Thoracic aorta (tissue), 2 donors: ENCODE measurements around the gene TTC9B. TPM values are rescaled to one million over a fixed set of nuclear protein-coding genes. Genes with fewer than 3 reads are reported as not detected.

Experiments
- ATAC-seq: fragments of 150-250 bp; one replicate; pipeline ENCODE4 v1.8.0; 2017; ENCODE audit warnings: low read depth; ENCODE audit not compliant: insufficient number of reproducible peaks, low FRiP score
- DNase-seq: peaks from one replicate; pipeline ENCODE4 v3.0.0-alpha.2; 2020; ENCODE audit warnings: low spot score
- H3K27ac ChIP-seq, 2 donors: fragments of 200-600 bp; sonication (generic); 1 replicate in 1 of 2; 2 replicates in 1 of 2; pipeline ENCODE4 v1.5.1; 2016; ENCODE audit warnings: mild to moderate bottlenecking in 2 of 2, moderate library complexity in 2 of 2
- H3K27me3 ChIP-seq: fragments of 200-600 bp; sonication (generic); replicated peaks from 2 replicates; pipeline ENCODE4 v1.6.0; 2016; ENCODE audit warnings: mild to moderate bottlenecking; ENCODE audit not compliant: insufficient read depth
- H3K36me3 ChIP-seq: fragments of 200-600 bp; sonication (generic); one replicate; pipeline ENCODE4 v1.5.1; 2016
- H3K4me1 ChIP-seq, 2 donors: fragments of 200-600 bp; sonication (generic); 1 replicate in 1 of 2; 2 replicates in 1 of 2; pipeline versions ENCODE4 v1.5.1 to v1.6.0; 2016; ENCODE audit warnings: low read depth in 2 of 2, mild to moderate bottlenecking in 1 of 2; ENCODE audit not compliant: control insufficient read depth in 1 of 2
- H3K4me3 ChIP-seq: fragments of 200-600 bp; sonication (generic); 2 replicates; pipeline ENCODE4 v1.5.1; 2016; ENCODE audit warnings: mild to moderate bottlenecking
- H3K9me3 ChIP-seq: fragments of 200-600 bp; sonication (generic); 2 replicates; pipeline ENCODE4 v1.5.1; 2016
- total RNA-seq, 2 donors: library from RNA; depleted of rRNA; stranded (reverse); fragments of >200 nt; gene quantifications; one replicate each; pipeline versions ENCODE4 v1.1.0 to v1.2.3, GENCODE V29; 2016
- TF ChIP-seq, protein P1 (sequence below): fragments of 200-600 bp; sonication (generic); IDR thresholded peaks from one replicate; pipeline ENCODE4 v1.5.1; 2019; ENCODE audit warnings: antibody characterized with exemption

Gene TTC9B
- total RNA-seq, 2 donors from 2014 or later, result not detected

GRCh38 chr19:40191836-40192646, 26.1 kb downstream of the TTC9B start:
- peak overlapping the region; percentile 100 for H3K4me3 ChIP-seq
- H3K36me3 ChIP-seq, result no peaks in the 10 kb centered on the region
- ATAC-seq (no peak), DNase-seq (no peak)
- H3K27me3 ChIP-seq, result no peaks in the 10 kb centered on the region
- H3K27ac ChIP-seq, result peak overlapping the region in 1 of 2 donors; percentile 38
- TF ChIP-seq, protein P1, sequence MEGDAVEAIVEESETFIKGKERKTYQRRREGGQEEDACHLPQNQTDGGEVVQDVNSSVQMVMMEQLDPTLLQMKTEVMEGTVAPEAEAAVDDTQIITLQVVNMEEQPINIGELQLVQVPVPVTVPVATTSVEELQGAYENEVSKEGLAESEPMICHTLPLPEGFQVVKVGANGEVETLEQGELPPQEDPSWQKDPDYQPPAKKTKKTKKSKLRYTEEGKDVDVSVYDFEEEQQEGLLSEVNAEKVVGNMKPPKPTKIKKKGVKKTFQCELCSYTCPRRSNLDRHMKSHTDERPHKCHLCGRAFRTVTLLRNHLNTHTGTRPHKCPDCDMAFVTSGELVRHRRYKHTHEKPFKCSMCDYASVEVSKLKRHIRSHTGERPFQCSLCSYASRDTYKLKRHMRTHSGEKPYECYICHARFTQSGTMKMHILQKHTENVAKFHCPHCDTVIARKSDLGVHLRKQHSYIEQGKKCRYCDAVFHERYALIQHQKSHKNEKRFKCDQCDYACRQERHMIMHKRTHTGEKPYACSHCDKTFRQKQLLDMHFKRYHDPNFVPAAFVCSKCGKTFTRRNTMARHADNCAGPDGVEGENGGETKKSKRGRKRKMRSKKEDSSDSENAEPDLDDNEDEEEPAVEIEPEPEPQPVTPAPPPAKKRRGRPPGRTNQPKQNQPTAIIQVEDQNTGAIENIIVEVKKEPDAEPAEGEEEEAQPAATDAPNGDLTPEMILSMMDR, result no peak
- H3K9me3 ChIP-seq, result no peaks in the 10 kb centered on the region
- H3K4me1 ChIP-seq, result peaks cover 10 to 28% of the 10 kb centered on the region in 2 donors

DNA sequence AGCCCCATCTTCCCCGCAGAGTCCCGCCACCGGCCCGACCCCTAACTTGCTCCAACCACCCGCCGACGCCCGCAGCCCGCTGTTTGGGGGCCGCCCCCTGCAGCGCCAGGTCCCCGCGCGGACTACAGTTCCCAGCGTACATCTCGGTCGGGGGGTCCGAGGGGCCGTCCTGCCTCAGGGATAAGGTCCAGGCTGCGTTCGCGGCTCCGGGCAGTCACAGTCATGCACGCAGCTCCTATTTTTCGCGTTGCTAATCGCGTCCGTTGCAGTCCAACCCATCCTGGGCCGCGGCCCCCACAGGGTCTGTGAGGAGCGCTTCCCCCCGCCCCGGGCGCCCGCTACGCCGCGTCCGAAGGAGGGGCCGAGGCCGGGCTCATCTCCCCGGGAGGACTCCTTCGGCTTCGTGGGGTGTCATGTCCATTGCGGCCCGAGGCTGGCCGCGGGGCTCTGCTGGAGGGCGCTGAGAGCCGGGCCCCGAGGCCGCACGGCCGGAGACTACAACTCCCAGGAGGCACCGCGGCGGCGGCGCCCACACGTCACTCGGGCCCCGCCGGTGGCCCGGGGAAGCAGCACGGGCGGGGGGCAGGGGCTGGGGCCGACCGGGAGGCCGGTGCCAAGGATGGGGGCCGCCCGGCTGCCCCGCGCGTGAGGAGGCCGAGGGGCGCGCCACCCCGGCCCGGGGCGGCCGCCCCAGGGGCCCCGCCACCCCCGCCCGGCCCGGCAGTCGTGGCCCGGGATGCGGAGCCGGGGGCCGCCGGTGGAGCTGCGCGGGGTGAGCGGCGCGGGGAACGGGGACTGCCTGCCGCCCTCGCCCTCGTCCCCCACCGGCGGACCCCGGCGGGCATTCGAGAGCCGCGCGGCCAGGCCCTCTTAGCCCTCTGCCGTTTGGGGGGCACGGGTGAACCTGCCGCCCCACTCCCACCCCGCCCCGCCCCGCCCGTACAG, 27.0 kb downstream of the TTC9B start, which contains the start of gene MAP3K10:
Gene MAP3K10 (plus strand): TSS at position 536 of the 945 bp plus-strand sequence. CDS start 606 bp downstream, outside the sequence.
- TF ChIP-seq, protein P1, result no peak
- DNase-seq (peak; percentile 33), ATAC-seq (peak; percentile 66)
- Histone ChIP-seq H3K27ac (peak within 1 kb of the TSS; percentile 99 to 100), H3K9me3 (no peaks in the 10 kb centered on the region), H3K4me1 (peaks cover 10 to 28% of the 10 kb centered on the region in 2 donors), H3K36me3 (no peaks in the 10 kb centered on the region), H3K4me3 (peak within 1 kb of the TSS; percentile 100), H3K27me3 (no peaks in the 10 kb centered on the region)

- Histone ChIP-seq H3K27ac (no peak overlapping the region), H3K9me3 (no peaks in the 10 kb centered on the region)
- TF ChIP-seq, protein P1, result no peak
Measured at GRCh38 chr19:40184273-40184672, 33.9 kb downstream of the TTC9B start.

DNA sequence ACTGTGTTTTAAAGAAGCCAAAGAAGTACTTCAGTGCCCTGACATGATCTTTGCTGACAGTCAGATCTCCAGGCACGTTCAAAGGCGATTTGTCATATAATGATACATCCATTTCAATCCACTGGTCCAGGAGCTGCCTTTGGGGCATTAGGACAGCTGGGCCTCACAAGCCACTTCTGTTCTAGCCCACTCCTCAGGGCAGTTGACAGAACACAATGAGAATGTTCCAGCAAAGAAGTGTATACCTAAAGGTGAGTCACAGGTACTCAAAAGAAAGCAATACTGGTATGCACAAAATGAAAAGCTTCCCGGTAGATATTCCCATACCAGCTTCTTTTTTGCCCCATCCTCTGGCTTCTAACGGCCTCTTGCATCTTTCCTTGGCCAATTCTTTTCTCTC, 39.4 kb downstream of the TTC9B start:
- Histone ChIP-seq H3K4me3 (no peak overlapping the region), H3K9me3 (no peaks in the 10 kb centered on the region), H3K27ac (no peak overlapping the region), H3K4me1 (no peaks in the 10 kb centered on the region), H3K27me3 (no peaks in the 10 kb centered on the region), H3K36me3 (no peaks in the 10 kb centered on the region)
- DNase-seq (no peak), ATAC-seq (no peak)
- TF ChIP-seq, protein P1, result no peak

More at GRCh38 chr19:40184273-40184672, 33.9 kb downstream of the TTC9B start:
- Histone ChIP-seq H3K4me3 (no peak overlapping the region), H3K4me1 (no peaks in the 10 kb centered on the region), H3K36me3 (no peaks in the 10 kb centered on the region), H3K27me3 (no peaks in the 10 kb centered on the region)
- no peak for DNase-seq
- ATAC-seq, result no peak
